ENCODE data around the gene ZBTB34.
"Not testable (repeated sequence)": the region's sequence is repeated elsewhere in the genome, so short reads cannot be mapped to it uniquely, and the experiment has no call there.

The ZBTB34 gene, protein sequence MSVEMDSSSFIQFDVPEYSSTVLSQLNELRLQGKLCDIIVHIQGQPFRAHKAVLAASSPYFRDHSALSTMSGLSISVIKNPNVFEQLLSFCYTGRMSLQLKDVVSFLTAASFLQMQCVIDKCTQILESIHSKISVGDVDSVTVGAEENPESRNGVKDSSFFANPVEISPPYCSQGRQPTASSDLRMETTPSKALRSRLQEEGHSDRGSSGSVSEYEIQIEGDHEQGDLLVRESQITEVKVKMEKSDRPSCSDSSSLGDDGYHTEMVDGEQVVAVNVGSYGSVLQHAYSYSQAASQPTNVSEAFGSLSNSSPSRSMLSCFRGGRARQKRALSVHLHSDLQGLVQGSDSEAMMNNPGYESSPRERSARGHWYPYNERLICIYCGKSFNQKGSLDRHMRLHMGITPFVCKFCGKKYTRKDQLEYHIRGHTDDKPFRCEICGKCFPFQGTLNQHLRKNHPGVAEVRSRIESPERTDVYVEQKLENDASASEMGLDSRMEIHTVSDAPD

GRCh38 chr9:126860077-126860756 lies at the start of gene ZBTB34:
Gene ZBTB34, plus strand, starts transcription at chr9:126860639. Its CDS starts 18,761 bp downstream, at chr9:126879400.
- DNase-seq = peak; percentile 77

GRCh38 chr9:126813072-126813471 lies 47.4 kb upstream of the ZBTB34 start:
- no peak for DNase-seq

- no peak for DNase-seq
Measured at GRCh38 chr9:126814091-126814490, 46.3 kb upstream of the ZBTB34 start.

GRCh38 chr9:126817615-126818014 lies 42.8 kb upstream of the ZBTB34 start:
- DNase-seq = not testable (repeated sequence)

DNA sequence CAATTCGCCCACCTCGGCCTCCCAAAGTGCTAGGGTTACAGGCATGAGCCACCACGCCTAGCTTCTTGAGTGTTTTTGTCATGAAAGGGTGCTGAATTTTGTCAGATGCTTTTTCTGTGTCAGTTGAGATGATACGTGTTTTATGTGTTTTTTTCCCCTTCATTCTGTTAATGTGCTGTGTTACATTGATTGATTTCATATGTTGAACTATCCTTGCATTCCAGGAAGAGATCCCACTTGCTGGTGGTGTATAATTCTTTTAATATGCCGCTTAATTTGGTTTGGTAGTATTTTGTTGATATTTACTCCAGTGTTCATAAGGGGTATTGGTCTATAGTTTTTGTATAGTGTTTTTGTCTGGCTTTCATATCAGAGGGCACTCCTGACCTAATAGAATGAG lies 42.0 kb upstream of the ZBTB34 start:
- no peak for DNase-seq

DNA sequence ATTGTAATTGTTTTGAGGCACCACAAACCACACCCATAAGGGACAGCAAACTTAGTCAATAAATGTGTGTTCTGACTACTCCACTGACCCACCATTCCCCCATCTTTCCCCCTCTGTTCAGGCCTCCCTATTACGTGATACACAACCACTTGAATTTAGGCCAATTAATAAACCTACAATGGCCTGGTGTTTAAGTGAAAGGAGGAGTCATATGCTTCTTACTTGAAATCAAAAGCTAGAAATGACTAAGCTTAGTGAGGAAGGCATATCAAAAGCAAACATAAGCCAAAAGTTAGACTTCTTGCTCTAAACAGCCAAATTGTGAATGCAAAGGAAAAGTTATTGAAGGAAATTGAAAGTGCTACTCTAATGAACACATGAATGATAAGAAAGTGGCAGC lies 41.0 kb upstream of the ZBTB34 start:
- DNase-seq = no peak

- DNase-seq = no peak
Measured at GRCh38 chr9:126822278-126822677, 38.2 kb upstream of the ZBTB34 start.

DNA sequence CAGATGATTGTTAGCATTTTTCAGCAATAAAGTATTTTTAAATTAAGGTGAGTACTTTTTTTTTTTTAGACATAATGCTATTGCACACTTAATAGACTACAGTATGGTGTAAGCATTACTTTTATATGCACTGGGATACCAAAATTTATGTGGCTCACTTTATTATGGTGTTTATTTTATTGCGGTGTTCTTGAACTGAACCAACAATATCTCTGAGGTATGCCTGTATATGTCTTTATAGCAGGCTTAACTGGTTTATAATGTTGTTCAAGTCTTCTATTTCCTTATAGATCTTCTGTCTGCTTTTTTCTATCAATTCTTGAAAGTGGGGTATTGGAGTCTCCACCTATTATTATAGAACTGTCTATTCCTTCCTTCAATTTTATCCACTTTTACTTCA lies 37.6 kb upstream of the ZBTB34 start:
- DNase-seq = no peak

GRCh38 chr9:126824052-126824451 lies 36.4 kb upstream of the ZBTB34 start:
- not testable (repeated sequence) for DNase-seq

- DNase-seq = no peak
Measured at GRCh38 chr9:126827227-126827626, 33.2 kb upstream of the ZBTB34 start.

GRCh38 chr9:126829035-126829434 lies 31.4 kb upstream of the ZBTB34 start:
- DNase-seq = no peak

DNA sequence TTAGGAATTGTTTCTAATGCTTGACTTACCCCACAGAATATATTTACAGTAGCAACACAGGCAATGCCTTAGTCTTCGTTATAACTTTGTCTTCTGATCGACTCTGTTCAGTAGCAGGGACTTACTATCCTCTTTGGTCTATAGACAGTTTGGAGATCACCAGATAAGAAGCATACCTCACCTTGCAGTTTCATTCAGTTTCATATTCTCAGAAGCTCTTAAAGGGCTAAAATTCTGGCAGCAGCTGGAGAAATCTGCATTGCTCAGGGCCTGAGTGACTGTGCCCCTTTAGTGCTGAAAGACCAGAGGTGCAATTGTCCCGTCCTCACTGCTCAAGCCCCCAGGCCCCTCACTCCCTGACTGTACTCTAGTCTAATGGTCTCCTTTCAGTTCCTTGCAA lies 29.6 kb upstream of the ZBTB34 start:
- DNase-seq = no peak

DNA sequence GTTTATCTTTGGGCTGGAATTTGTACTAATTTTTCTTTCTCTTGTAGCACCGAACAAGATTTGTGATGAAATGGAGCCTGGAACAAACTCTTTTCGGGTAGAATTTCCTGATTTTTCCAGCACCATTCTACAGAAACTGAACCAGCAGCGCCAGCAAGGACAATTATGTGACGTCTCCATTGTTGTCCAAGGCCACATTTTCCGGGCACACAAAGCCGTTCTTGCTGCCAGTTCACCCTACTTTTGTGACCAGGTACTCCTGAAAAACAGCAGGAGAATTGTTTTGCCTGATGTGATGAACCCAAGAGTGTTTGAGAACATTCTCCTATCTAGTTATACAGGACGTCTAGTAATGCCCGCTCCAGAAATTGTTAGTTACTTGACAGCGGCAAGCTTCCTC lies 28.0 kb upstream of the ZBTB34 start:
- DNase-seq = no peak

- DNase-seq = no peak
Measured at GRCh38 chr9:126833020-126833419, 27.4 kb upstream of the ZBTB34 start.

- no peak for DNase-seq
Measured at GRCh38 chr9:126833710-126834345, 26.6 kb upstream of the ZBTB34 start.

GRCh38 chr9:126834672-126835071 lies 25.8 kb upstream of the ZBTB34 start:
- no peak for DNase-seq

DNA sequence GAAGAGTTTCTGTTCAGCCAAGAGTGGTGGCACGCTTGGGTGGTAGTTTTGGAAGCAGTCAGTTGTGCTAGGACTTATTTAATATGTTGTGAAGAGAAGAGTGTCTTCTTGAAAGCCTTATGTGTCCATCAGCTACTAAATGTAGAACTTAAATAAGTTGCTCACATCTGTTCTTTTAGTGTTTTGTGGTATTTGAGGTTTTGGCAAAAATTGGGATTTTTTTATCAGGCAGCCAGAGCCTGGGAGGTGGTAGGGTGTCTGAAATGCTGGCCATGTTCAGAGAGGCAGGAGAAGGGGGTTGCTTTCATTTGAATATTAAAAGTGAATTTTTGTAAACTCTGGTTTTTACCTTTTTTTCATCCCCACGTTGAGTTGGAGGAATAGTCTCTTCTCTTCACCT lies 24.2 kb upstream of the ZBTB34 start:
- DNase-seq = no peak

GRCh38 chr9:126838055-126838811 lies 22.2 kb upstream of the ZBTB34 start:
- no peak for DNase-seq

DNA sequence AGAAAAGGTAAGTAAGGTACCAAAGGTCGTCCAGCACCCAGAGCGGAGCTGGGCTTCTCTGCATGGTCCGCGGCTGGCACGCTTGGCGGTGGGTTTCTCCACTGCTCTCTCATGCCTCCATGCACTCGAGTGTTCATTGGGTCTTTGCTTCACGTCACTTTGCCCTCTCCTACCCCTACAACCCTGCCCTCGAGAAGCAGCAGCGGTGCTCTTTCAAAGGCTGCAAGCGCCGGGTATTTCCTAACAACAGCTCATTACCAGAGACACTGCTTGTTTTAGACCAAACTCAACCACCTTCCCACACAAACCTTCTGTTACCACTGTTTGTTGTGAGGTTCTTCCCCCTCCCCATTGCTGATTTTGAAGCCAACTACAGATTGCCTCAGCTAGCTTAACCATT lies 21.5 kb upstream of the ZBTB34 start:
- DNase-seq = no peak

GRCh38 chr9:126839301-126839700 lies 21.1 kb upstream of the ZBTB34 start:
- no peak for DNase-seq

- no peak for DNase-seq
Measured at GRCh38 chr9:126842220-126842842, 18.1 kb upstream of the ZBTB34 start.

All from CD4-positive, alpha-beta T cell treated with Interleukin-17A for 1 hour (primary cell).